K562 (cell line): ENCODE measurements around the gene USP1. TPM values are rescaled to one million over a fixed set of nuclear protein-coding genes. Genes with fewer than 3 reads are reported as not detected.
A peak's percentile ranks its signal among the peaks of the same experiment; 100 is the strongest.

Experiments
- BRD9 ChIP-seq: fragments of 450-650 bp; IDR thresholded peaks from 2 replicates; pipeline ENCODE4 v1.6.1; 2018; ENCODE audit warnings: low read depth; ENCODE audit not compliant: partially characterized antibody
- FOXJ2 ChIP-seq: fragments of 200-800 bp; sonication (Bioruptor generic); IDR thresholded peaks from 2 replicates; pipeline ENCODE4 v1.6.1; 2016; ENCODE audit warnings: missing genetic modification characterization, missing compliant biosample characterization
- RFX7 ChIP-seq: fragments of 250-450 bp; sonication (Bioruptor Pico); IDR thresholded peaks from 2 replicates; pipeline ENCODE4 v1.5.1; 2021; ENCODE audit warnings: mild to moderate bottlenecking
- SMARCE1 ChIP-seq: fragments of 450-650 bp; IDR thresholded peaks from 2 replicates; pipeline ENCODE4 v1.7.1; 2016; ENCODE audit warnings: mild to moderate bottlenecking
- SPI1 ChIP-seq: IDR thresholded peaks from 2 replicates; pipeline ENCODE4 v1.6.1; 2011; ENCODE audit warnings: low read depth, low read length, control low read depth, borderline replicate concordance
- TAF15 ChIP-seq: fragments of 200-400 bp; formaldehyde crosslinking; IDR thresholded peaks from 2 replicates; pipeline ENCODE4 v1.6.1; 2017; ENCODE audit warnings: mild to moderate bottlenecking, low read depth, low read length, moderate library complexity
- ZC3H11A ChIP-seq: IDR thresholded peaks from 2 replicates; pipeline ENCODE4 v1.6.1; 2012; ENCODE audit warnings: low read depth, low read length, improper control_type of control experiment
- ZKSCAN1 ChIP-seq: fragments of 150-350 bp; IDR thresholded peaks from 2 replicates; pipeline ENCODE4 v1.6.1; 2016; ENCODE audit warnings: low read depth, low read length
- ZNF444 ChIP-seq: fragments of 250-450 bp; sonication (Bioruptor Pico); IDR thresholded peaks from 2 replicates; pipeline ENCODE4 v1.4.0; 2020; ENCODE audit warnings: mild to moderate bottlenecking, moderate library complexity
- ZNF764 ChIP-seq: fragments of 250-450 bp; sonication (Bioruptor Pico); IDR thresholded peaks from 2 replicates; pipeline ENCODE4 v1.4.0; 2020; ENCODE audit warnings: low read depth, mild to moderate bottlenecking, moderate library complexity
- polyA plus RNA-seq, 8 experiments: library from polyadenylated mRNA; depleted of rRNA in 4 of 8; stranded (reverse) in 5 of 8; unstranded in 3 of 8; fragments of >200 nt; fragmentation: Nextera tagmentation in 2 of 8; fragmentation: Illumina TruSeq in 1 of 8; extraction: Ambion mirVana in 2 of 8; extraction: Trizol in 1 of 8; gene quantifications; 2 replicates each; pipeline versions ENCODE4 v1.2.1 to v1.2.3, GENCODE V29; 2011 to 2014; ENCODE audit warnings: inconsistent platforms in 1 of 8, missing spikeins in 1 of 8
- total RNA-seq, 7 experiments: library from RNA; depleted of rRNA in 6 of 7; stranded (reverse); fragments of >200 nt in 6 of 7; fragmentation: Illumina TruSeq in 2 of 7; extraction: Trizol in 2 of 7; gene quantifications; 2 replicates each; pipeline versions ENCODE4 v1.2.1 to v1.2.3, GENCODE V29; 2011 to 2021; ENCODE audit warnings: low replicate concordance in 1 of 7
- TF ChIP-seq, protein P1 (sequence below): fragments of 200-600 bp; sonication (generic); IDR thresholded peaks from one replicate; pipeline ENCODE4 v1.6.1; 2012; ENCODE audit warnings: mild to moderate bottlenecking, low read depth, low read length, inconsistent platforms
- TF ChIP-seq, protein P2 (sequence below): fragments of 250-450 bp; sonication (Bioruptor Pico); IDR thresholded peaks from 2 replicates; pipeline ENCODE4 v1.8.0; 2021; ENCODE audit warnings: moderate library complexity, mild to moderate bottlenecking, inconsistent platforms
- TF ChIP-seq, protein P3 (sequence below): fragments of 450-650 bp; IDR thresholded peaks from one replicate; pipeline ENCODE4 v1.6.1; 2018; ENCODE audit warnings: mild to moderate bottlenecking, moderate library complexity; ENCODE audit not compliant: partially characterized antibody
- TF ChIP-seq, protein P4 (sequence below): fragments of 250-450 bp; sonication (Bioruptor Pico); IDR thresholded peaks from 2 replicates; pipeline ENCODE4 v1.5.0; 2020; ENCODE audit warnings: mild to moderate bottlenecking

The USP1 gene
- total and polyA plus RNA-seq, 9 of the 15 experiments (the other 6 are each of a cell fraction or from before 2014, with no cell fraction given) = 27.3 to 87.9 (median 51.7) TPM

DNA sequence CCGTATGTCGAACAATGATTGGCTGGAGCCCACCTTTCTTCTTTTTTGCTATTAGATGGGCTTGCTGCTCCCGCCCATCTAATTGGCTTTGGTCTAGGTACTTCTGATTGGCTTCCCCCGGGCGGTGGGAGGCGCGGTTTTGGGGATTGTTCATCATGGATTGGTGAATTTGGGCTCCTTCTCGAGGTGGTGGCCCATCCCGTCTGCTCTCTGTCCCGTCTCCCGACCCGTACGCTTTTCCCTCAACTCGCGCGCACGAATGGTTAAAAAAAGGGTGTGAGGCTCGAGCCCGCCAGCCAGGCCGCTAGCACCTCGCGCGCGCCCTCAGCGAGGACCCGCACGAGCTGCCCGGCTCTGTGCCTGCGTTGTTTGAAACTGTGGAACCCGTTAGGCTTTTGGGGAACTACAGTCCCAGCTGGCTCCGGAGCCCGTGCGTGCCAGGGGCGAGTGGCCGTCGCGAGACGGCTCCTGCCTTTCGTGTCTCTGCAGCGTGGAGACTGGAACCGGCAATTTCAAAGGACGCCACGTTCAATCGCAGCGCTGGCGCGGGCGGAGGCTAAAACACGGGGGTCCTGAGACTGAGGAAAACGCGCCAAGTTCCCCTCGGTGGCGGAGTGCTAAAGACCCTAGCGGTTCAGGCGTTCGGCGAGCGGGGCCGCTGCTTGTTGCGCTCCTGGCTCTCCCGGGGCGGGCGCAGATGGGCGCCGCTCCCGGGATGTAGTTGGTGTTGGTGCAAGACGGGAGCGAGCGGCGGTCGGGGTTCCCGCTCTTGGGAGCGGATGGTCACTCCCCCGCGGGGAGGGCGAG, at the start of gene USP1 (continued):
- TF ChIP-seq, protein P1, sequence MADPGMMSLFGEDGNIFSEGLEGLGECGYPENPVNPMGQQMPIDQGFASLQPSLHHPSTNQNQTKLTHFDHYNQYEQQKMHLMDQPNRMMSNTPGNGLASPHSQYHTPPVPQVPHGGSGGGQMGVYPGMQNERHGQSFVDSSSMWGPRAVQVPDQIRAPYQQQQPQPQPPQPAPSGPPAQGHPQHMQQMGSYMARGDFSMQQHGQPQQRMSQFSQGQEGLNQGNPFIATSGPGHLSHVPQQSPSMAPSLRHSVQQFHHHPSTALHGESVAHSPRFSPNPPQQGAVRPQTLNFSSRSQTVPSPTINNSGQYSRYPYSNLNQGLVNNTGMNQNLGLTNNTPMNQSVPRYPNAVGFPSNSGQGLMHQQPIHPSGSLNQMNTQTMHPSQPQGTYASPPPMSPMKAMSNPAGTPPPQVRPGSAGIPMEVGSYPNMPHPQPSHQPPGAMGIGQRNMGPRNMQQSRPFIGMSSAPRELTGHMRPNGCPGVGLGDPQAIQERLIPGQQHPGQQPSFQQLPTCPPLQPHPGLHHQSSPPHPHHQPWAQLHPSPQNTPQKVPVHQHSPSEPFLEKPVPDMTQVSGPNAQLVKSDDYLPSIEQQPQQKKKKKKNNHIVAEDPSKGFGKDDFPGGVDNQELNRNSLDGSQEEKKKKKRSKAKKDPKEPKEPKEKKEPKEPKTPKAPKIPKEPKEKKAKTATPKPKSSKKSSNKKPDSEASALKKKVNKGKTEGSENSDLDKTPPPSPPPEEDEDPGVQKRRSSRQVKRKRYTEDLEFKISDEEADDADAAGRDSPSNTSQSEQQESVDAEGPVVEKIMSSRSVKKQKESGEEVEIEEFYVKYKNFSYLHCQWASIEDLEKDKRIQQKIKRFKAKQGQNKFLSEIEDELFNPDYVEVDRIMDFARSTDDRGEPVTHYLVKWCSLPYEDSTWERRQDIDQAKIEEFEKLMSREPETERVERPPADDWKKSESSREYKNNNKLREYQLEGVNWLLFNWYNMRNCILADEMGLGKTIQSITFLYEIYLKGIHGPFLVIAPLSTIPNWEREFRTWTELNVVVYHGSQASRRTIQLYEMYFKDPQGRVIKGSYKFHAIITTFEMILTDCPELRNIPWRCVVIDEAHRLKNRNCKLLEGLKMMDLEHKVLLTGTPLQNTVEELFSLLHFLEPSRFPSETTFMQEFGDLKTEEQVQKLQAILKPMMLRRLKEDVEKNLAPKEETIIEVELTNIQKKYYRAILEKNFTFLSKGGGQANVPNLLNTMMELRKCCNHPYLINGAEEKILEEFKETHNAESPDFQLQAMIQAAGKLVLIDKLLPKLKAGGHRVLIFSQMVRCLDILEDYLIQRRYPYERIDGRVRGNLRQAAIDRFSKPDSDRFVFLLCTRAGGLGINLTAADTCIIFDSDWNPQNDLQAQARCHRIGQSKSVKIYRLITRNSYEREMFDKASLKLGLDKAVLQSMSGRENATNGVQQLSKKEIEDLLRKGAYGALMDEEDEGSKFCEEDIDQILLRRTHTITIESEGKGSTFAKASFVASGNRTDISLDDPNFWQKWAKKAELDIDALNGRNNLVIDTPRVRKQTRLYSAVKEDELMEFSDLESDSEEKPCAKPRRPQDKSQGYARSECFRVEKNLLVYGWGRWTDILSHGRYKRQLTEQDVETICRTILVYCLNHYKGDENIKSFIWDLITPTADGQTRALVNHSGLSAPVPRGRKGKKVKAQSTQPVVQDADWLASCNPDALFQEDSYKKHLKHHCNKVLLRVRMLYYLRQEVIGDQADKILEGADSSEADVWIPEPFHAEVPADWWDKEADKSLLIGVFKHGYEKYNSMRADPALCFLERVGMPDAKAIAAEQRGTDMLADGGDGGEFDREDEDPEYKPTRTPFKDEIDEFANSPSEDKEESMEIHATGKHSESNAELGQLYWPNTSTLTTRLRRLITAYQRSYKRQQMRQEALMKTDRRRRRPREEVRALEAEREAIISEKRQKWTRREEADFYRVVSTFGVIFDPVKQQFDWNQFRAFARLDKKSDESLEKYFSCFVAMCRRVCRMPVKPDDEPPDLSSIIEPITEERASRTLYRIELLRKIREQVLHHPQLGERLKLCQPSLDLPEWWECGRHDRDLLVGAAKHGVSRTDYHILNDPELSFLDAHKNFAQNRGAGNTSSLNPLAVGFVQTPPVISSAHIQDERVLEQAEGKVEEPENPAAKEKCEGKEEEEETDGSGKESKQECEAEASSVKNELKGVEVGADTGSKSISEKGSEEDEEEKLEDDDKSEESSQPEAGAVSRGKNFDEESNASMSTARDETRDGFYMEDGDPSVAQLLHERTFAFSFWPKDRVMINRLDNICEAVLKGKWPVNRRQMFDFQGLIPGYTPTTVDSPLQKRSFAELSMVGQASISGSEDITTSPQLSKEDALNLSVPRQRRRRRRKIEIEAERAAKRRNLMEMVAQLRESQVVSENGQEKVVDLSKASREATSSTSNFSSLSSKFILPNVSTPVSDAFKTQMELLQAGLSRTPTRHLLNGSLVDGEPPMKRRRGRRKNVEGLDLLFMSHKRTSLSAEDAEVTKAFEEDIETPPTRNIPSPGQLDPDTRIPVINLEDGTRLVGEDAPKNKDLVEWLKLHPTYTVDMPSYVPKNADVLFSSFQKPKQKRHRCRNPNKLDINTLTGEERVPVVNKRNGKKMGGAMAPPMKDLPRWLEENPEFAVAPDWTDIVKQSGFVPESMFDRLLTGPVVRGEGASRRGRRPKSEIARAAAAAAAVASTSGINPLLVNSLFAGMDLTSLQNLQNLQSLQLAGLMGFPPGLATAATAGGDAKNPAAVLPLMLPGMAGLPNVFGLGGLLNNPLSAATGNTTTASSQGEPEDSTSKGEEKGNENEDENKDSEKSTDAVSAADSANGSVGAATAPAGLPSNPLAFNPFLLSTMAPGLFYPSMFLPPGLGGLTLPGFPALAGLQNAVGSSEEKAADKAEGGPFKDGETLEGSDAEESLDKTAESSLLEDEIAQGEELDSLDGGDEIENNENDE = no peak
- TF ChIP-seq TAF15 = no peak
- TF ChIP-seq ZKSCAN1 = no peak
- TF ChIP-seq, protein P2, sequence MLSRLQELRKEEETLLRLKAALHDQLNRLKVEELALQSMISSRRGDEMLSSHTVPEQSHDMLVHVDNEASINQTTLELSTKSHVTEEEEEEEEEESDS (CRISPR knock-in tag) = no peak
- TF ChIP-seq RFX7 (CRISPR knock-in tag) = no peak
- TF ChIP-seq ZNF764 (CRISPR knock-in tag) = no peak
- TF ChIP-seq SPI1 = no peak
- TF ChIP-seq, protein P3, sequence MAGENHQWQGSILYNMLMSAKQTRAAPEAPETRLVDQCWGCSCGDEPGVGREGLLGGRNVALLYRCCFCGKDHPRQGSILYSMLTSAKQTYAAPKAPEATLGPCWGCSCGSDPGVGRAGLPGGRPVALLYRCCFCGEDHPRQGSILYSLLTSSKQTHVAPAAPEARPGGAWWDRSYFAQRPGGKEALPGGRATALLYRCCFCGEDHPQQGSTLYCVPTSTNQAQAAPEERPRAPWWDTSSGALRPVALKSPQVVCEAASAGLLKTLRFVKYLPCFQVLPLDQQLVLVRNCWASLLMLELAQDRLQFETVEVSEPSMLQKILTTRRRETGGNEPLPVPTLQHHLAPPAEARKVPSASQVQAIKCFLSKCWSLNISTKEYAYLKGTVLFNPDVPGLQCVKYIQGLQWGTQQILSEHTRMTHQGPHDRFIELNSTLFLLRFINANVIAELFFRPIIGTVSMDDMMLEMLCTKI = no peak
- no peak for TF ChIP-seq BRD9
- no peak for TF ChIP-seq ZNF444 (CRISPR knock-in tag)
- 0 out of 2 replicates have a peak, but pooled peaks have one; percentile 14 for TF ChIP-seq SMARCE1
- TF ChIP-seq, protein P4, sequence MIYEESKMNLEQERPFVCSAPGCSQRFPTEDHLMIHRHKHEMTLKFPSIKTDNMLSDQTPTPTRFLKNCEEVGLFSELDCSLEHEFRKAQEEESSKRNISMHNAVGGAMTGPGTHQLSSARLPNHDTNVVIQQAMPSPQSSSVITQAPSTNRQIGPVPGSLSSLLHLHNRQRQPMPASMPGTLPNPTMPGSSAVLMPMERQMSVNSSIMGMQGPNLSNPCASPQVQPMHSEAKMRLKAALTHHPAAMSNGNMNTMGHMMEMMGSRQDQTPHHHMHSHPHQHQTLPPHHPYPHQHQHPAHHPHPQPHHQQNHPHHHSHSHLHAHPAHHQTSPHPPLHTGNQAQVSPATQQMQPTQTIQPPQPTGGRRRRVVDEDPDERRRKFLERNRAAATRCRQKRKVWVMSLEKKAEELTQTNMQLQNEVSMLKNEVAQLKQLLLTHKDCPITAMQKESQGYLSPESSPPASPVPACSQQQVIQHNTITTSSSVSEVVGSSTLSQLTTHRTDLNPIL (CRISPR knock-in tag) = no peak
- no peak for TF ChIP-seq ZC3H11A
- TF ChIP-seq FOXJ2 (tag) = no peak
